GM18870 (cell line): ENCODE results near the gene KRT25.
"Not testable (repeated sequence)": the region's sequence is repeated elsewhere in the genome, so short reads cannot be mapped to it uniquely, and the experiment has no call there.

ENCODE experiments used
- ATAC-seq: cut with Tn5 transposase; IDR thresholded peaks from one replicate; pipeline ENCODE4 v1.9.1; 2021; ENCODE audit warnings: moderate library complexity; ENCODE audit not compliant: unreplicated experiment

Gene KRT25

GRCh38 chr17:40760105-40761016 lies 5.2 kb upstream of the KRT25 start:
- ATAC-seq = no peak

GRCh38 chr17:40753804-40754203 lies 1.3 kb downstream of the KRT25 start:
- ATAC-seq = no peak

GRCh38 chr17:40751065-40751464 lies 4.1 kb downstream of the KRT25 start:
- ATAC-seq = no peak

GRCh38 chr17:40750391-40750790 lies 4.7 kb downstream of the KRT25 start:
- ATAC-seq = no peak

- not testable (repeated sequence) for ATAC-seq
These were observed 6.5 kb downstream of the KRT25 start for GRCh38 chr17:40748666-40749065.

GRCh38 chr17:40738553-40738952 lies 16.6 kb downstream of the KRT25 start:
- ATAC-seq = no peak

GRCh38 chr17:40735016-40735415 lies 20.1 kb downstream of the KRT25 start:
- no peak for ATAC-seq

GRCh38 chr17:40734018-40734417 lies 21.1 kb downstream of the KRT25 start:
- ATAC-seq = no peak

- no peak for ATAC-seq
These were observed 24.2 kb downstream of the KRT25 start for GRCh38 chr17:40730970-40731369.

GRCh38 chr17:40727447-40728231 lies 27.5 kb downstream of the KRT25 start:
- no peak for ATAC-seq

GRCh38 chr17:40726919-40727318 lies 28.2 kb downstream of the KRT25 start:
- no peak for ATAC-seq

GRCh38 chr17:40724656-40725055 lies 30.5 kb downstream of the KRT25 start:
- no peak for ATAC-seq

- ATAC-seq = no peak
These were observed 32.9 kb downstream of the KRT25 start for GRCh38 chr17:40722241-40722640.

- ATAC-seq = no peak
These were observed 34.2 kb downstream of the KRT25 start for GRCh38 chr17:40720899-40721298.

GRCh38 chr17:40718930-40719329 lies 36.2 kb downstream of the KRT25 start:
- no peak for ATAC-seq

- no peak for ATAC-seq
These were observed 37.4 kb downstream of the KRT25 start for GRCh38 chr17:40717776-40718175.

GRCh38 chr17:40714473-40714872 lies 40.7 kb downstream of the KRT25 start:
- ATAC-seq = no peak

GRCh38 chr17:40707745-40708144 lies 47.4 kb downstream of the KRT25 start:
- ATAC-seq = no peak

- no peak for ATAC-seq
These were observed 49.5 kb downstream of the KRT25 start for GRCh38 chr17:40705584-40705983.

- ATAC-seq = no peak
These were observed 51.5 kb downstream of the KRT25 start, which contains the start of gene KRT24 for GRCh38 chr17:40703652-40704051. Gene KRT24 (minus strand): TSS chr17:40703752. CDS start chr17:40703693, 59 bp downstream.

GRCh38 chr17:40702271-40702670 lies 52.9 kb downstream of the KRT25 start:
- ATAC-seq = no peak

GRCh38 chr17:40699853-40700252 lies 55.3 kb downstream of the KRT25 start:
- no peak for ATAC-seq
